Ishikawa (cell line): ENCODE data around the gene CCDC69.

ENCODE experiments used
- CEBPB ChIP-seq: IDR thresholded peaks from 2 replicates; pipeline ENCODE4 v1.6.1; 2012
- CREB1 ChIP-seq: IDR thresholded peaks from 2 replicates; pipeline ENCODE4 v1.6.1; 2012; ENCODE audit warnings: low read depth
- EGR1 ChIP-seq: IDR thresholded peaks from 2 replicates; pipeline ENCODE4 v1.6.1; 2012
- EP300 ChIP-seq: IDR thresholded peaks from 2 replicates; pipeline ENCODE4 v1.6.1; 2012; ENCODE audit warnings: borderline replicate concordance
- FOXM1 ChIP-seq: IDR thresholded peaks from 2 replicates; pipeline ENCODE4 v1.6.1; 2012; ENCODE audit warnings: low read depth, borderline replicate concordance
- NFIC ChIP-seq: IDR thresholded peaks from 2 replicates; pipeline ENCODE4 v1.6.1; 2012
- RAD21 ChIP-seq: IDR thresholded peaks from 2 replicates; pipeline ENCODE4 v1.6.1; 2012; ENCODE audit warnings: low read depth
- REST ChIP-seq: IDR thresholded peaks from 2 replicates; pipeline ENCODE4 v1.6.1; 2012; ENCODE audit warnings: low read depth, mild to moderate bottlenecking
- TAF1 ChIP-seq: IDR thresholded peaks from 2 replicates; pipeline ENCODE4 v1.6.1; 2012; ENCODE audit warnings: low read depth, mild to moderate bottlenecking
- TCF12 ChIP-seq: IDR thresholded peaks from 2 replicates; pipeline ENCODE4 v1.6.1; 2012; ENCODE audit warnings: low read depth
- TEAD4 ChIP-seq: IDR thresholded peaks from 2 replicates; pipeline ENCODE4 v1.6.1; 2012
- USF1 ChIP-seq: IDR thresholded peaks from 2 replicates; pipeline ENCODE4 v1.6.1; 2012
- YY1 ChIP-seq: IDR thresholded peaks from 2 replicates; pipeline ENCODE4 v1.6.1; 2012; ENCODE audit warnings: low read depth
- ZBTB7A ChIP-seq: IDR thresholded peaks from 2 replicates; pipeline ENCODE4 v1.6.1; 2012; ENCODE audit warnings: low read depth
- TF ChIP-seq, protein P1 (sequence below): IDR thresholded peaks from 2 replicates; pipeline ENCODE4 v1.6.1; 2012

Gene CCDC69

DNA sequence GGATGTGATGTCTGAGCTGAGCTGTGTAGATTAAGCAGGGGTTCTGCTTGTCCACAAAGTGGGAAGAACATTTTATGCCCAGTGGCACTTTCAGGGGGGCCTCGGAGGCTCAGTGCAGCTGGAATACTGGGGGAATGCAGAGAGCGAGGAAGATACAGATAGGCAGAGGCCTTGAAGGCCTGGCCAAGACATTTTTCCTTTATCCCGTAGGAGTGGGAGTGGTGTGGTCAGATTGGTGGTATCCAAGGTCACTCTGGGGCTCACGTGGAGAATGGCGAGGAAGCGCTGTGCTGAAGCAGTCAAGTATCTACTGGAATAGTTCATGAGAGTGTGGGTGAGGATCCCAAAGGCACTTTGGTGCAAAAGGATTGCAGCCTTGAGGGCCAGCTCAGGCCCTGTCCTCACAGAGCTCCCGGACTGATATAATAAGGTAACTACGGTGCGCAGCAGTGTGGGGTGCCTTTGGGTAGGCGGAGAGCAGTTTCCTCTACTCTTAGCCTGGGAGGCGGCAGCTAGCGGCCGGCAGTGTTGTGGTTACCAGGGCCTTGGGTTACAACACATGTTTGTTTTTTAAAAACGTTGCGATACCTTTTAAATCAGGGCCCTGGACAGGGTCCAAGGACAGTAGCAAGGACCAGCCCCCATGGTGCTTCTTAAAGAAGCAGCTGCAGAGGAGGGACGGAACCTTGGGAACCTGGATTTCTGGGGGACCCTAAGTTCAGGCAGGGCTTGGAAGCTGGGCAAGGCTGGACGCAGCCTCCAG, 10.8 kb upstream of the CCDC69 start:
- no peak for TF ChIP-seq YY1
- TF ChIP-seq REST = no peak
- no peak for TF ChIP-seq FOXM1
- no peak for TF ChIP-seq RAD21

GRCh38 chr5:151233616-151234085, 9.8 kb upstream of the CCDC69 start:
- no peak for TF ChIP-seq ZBTB7A
- no peak for TF ChIP-seq TCF12
- TF ChIP-seq NFIC = no peak
- no peak for TF ChIP-seq EP300
- no peak for TF ChIP-seq TEAD4
- no peak for TF ChIP-seq RAD21
- TF ChIP-seq USF1 = no peak
- TF ChIP-seq TAF1 = no peak
- TF ChIP-seq, protein P1, sequence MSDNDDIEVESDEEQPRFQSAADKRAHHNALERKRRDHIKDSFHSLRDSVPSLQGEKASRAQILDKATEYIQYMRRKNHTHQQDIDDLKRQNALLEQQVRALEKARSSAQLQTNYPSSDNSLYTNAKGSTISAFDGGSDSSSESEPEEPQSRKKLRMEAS = no peak
- TF ChIP-seq FOXM1 = no peak
- no peak for TF ChIP-seq REST
- no peak for TF ChIP-seq CREB1
- no peak for TF ChIP-seq YY1
- no peak for TF ChIP-seq EGR1
- TF ChIP-seq CEBPB = no peak

- TF ChIP-seq TCF12 (no peak), CEBPB (no peak), RAD21 (no peak), ZBTB7A (no peak), FOXM1 (no peak), YY1 (no peak), NFIC (no peak), USF1 (no peak), EGR1 (no peak), REST (no peak), EP300 (no peak), CREB1 (no peak), TEAD4 (no peak), TAF1 (no peak)
- TF ChIP-seq, protein P1 = no peak
Measured at GRCh38 chr5:151231359-151231758, 7.5 kb upstream of the CCDC69 start.

GRCh38 chr5:151230048-151230680, 6.3 kb upstream of the CCDC69 start:
- TF ChIP-seq ZBTB7A = no peak
- no peak for TF ChIP-seq REST
- TF ChIP-seq NFIC = no peak
